Panc1 (cell line): ENCODE data around the gene NANOS3. TPM values are rescaled to one million over a fixed set of nuclear protein-coding genes. Genes with fewer than 3 reads are reported as not detected.
A peak's percentile ranks its signal among the peaks of the same experiment; 100 is the strongest.

Source experiments
- ATAC-seq: fragments of 200-7000 bp; cut with Tn5 transposase; 2 replicates; pipeline ENCODE4 v1.9.1; 2020; ENCODE audit warnings: mild to moderate bottlenecking, moderate library complexity
- BruUV-seq: library from RNA; stranded (reverse); fragments of 400-500 nt; replicated peaks from 2 replicates; lab custom pipeline; 2021; lab: Mats Ljungman, UMichigan
- CTCF ChIA-PET: fragments of 300-600 bp; sonication (Branson Sonifier 250); formaldehyde crosslinking; loops from one replicate; lab custom pipeline; 2022; ENCODE audit warnings: antibody characterized with exemption; lab: Charles Lee
- POLR2A ChIA-PET: fragments of 300-600 bp; sonication (Branson Sonifier 250); formaldehyde crosslinking; loops from one replicate; lab custom pipeline; 2022; ENCODE audit warnings: antibody characterized with exemption; lab: Charles Lee
- DNase-seq: peaks from one replicate; pipeline ENCODE4 v3.0.0-alpha.2; 2010; ENCODE audit warnings: low read depth, low spot score
- H3K27ac ChIP-seq: 2 replicates; pipeline ENCODE4 v1.5.1; 2011; ENCODE audit warnings: mild to moderate bottlenecking, low read length, inconsistent platforms
- H3K27me3 ChIP-seq: fragments of 200-500 bp; sonication (Bioruptor generic); 2 replicates; pipeline ENCODE4 v1.6.0; 2014; ENCODE audit warnings: low read length, inconsistent platforms; ENCODE audit not compliant: control insufficient read depth, insufficient read depth
- H3K36me3 ChIP-seq: fragments of 200-500 bp; sonication (Bioruptor generic); 2 replicates; pipeline ENCODE4 v1.5.1; 2014; ENCODE audit warnings: inconsistent platforms, mild to moderate bottlenecking, low read length, moderate library complexity; ENCODE audit not compliant: control insufficient read depth, insufficient read depth
- H3K4me1 ChIP-seq: 2 replicates; pipeline ENCODE4 v1.5.1; 2011; ENCODE audit warnings: inconsistent platforms, mild to moderate bottlenecking, low read length, moderate library complexity; ENCODE audit not compliant: control insufficient read depth, insufficient read depth
- H3K4me3 ChIP-seq, 2 experiments: 2 replicates each; pipeline ENCODE4 v1.5.1; 2011 to 2012; ENCODE audit warnings: low read depth in 2 of 2, low read length in 2 of 2, mild to moderate bottlenecking in 2 of 2, inconsistent platforms in 1 of 2, moderate library complexity in 1 of 2
- H3K9me3 ChIP-seq: fragments of 200-500 bp; sonication (Bioruptor generic); 2 replicates; pipeline ENCODE4 v1.5.1; 2014; ENCODE audit warnings: low read depth, mild to moderate bottlenecking, inconsistent platforms, low read length, moderate library complexity; ENCODE audit not compliant: control insufficient read depth, insufficient read depth
- POLR2AphosphoS5 ChIP-seq: IDR thresholded peaks from 2 replicates; pipeline ENCODE4 v1.6.1; 2012; ENCODE audit warnings: mild to moderate bottlenecking, low read depth, low read length, moderate library complexity
- REST ChIP-seq, 2 experiments: IDR thresholded peaks; 2 replicates each; pipeline ENCODE4 v1.6.1; 2011 to 2012; ENCODE audit warnings: low read depth in 2 of 2, control low read depth in 1 of 2, low read length in 1 of 2, mild to moderate bottlenecking in 1 of 2, moderate library complexity in 1 of 2; ENCODE audit not compliant: insufficient read depth in 1 of 2
- SIN3A ChIP-seq: IDR thresholded peaks from 2 replicates; pipeline ENCODE4 v1.6.1; 2012; ENCODE audit warnings: low read depth, mild to moderate bottlenecking, low read length, moderate library complexity, borderline replicate concordance; ENCODE audit not compliant: insufficient read depth
- TCF7L2 ChIP-seq: IDR thresholded peaks from 2 replicates; pipeline ENCODE4 v1.6.1; 2011; ENCODE audit warnings: mild to moderate bottlenecking, low read depth, low read length, inconsistent platforms
- in situ Hi-C: cut with HindIII; loops from 2 replicates; pipeline ENCODE4 v1.10.0; 2016; ENCODE audit warnings: low sequenced_read_pairs, low pct_unique_long_range_greater_than_20kb
- intact Hi-C: fragments of 100-400 bp; cut with micrococcal nuclease; formaldehyde crosslinking; loops from one replicate; pipeline ENCODE4 v1.10.0; 2022; ENCODE audit not compliant: unreplicated experiment
- total RNA-seq: library from RNA; stranded (reverse); gene quantifications from one replicate; pipeline ENCODE4 v1.2.1, GENCODE V29; 2021; ENCODE audit not compliant: unreplicated experiment
- TF ChIP-seq, protein P1 (sequence below): fragments of 450-650 bp; IDR thresholded peaks from 2 replicates; pipeline ENCODE4 v1.5.1; 2017; ENCODE audit warnings: mild to moderate bottlenecking

The NANOS3 gene
- total RNA-seq, 1 experiment from 2014 or later: 0.33 TPM

DNA sequence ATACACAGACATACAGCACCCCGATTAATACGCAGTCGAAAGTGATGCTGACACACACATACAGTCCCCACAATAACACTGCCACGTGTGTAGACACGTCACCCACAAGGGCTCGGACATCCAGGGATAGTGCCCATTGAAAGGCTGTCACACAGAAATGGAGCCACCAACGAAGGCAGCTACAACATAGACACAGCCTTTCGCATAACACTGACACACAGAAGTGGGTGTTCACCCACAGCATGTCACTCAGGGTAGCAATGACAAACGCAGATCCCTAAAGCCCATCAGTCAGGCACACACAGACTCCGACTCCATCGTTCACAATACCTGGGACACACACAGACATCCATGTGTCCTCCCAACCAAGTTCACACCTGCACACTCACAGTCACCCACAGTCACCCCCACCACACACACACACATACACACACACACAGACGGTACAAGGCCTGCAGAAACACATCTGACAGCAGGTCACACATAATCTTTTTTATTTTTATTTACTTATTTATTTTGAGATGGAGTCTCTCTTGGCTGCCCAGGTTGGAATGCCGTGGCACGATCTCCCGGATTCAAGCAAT lies 10.4 kb upstream of the NANOS3 start:
- DNase-seq (no peak), ATAC-seq (no peak)
- TF ChIP-seq, protein P1, sequence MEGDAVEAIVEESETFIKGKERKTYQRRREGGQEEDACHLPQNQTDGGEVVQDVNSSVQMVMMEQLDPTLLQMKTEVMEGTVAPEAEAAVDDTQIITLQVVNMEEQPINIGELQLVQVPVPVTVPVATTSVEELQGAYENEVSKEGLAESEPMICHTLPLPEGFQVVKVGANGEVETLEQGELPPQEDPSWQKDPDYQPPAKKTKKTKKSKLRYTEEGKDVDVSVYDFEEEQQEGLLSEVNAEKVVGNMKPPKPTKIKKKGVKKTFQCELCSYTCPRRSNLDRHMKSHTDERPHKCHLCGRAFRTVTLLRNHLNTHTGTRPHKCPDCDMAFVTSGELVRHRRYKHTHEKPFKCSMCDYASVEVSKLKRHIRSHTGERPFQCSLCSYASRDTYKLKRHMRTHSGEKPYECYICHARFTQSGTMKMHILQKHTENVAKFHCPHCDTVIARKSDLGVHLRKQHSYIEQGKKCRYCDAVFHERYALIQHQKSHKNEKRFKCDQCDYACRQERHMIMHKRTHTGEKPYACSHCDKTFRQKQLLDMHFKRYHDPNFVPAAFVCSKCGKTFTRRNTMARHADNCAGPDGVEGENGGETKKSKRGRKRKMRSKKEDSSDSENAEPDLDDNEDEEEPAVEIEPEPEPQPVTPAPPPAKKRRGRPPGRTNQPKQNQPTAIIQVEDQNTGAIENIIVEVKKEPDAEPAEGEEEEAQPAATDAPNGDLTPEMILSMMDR: no peak
- TF ChIP-seq REST (IDR thresholded peaks at IDR 0.05; ENCODE audit: insufficient read depth in 1 of 2, low read depth in 2 of 2, low read length in 1 of 2) (no peak), TCF7L2 (no peak), SIN3A (no peak), POLR2AphosphoS5 (no peak)
- Histone ChIP-seq H3K27ac (no peak overlapping the region), H3K4me1 (peaks cover 10% of the 10 kb centered on the region), H3K27me3 (no peaks in the 10 kb centered on the region), H3K4me3 (peak overlapping the region in 1 of 2 experiments; percentile 41; a peak in 1 of 4 replicates), H3K36me3 (no peaks in the 10 kb centered on the region), H3K9me3 (no peaks in the 10 kb centered on the region)
- BruUV-seq: no TSS peak
- in situ Hi-C loops: no loop called here
- intact Hi-C loops: no loop called here
- POLR2A ChIA-PET: interaction anchor here (0.6 kb wide), 1 partner anchor 236 kb away, joined by 3 read pairs; no protein-coding TSS in a partner anchor
- CTCF ChIA-PET: no interaction called here

- CTCF ChIA-PET: no interaction called here
- Histone ChIP-seq H3K27ac (no peak overlapping the region), H3K27me3 (no peaks in the 10 kb centered on the region), H3K9me3 (no peaks in the 10 kb centered on the region), H3K4me1 (peaks cover 12% of the 10 kb centered on the region), H3K4me3 (no peak overlapping the region), H3K36me3 (no peaks in the 10 kb centered on the region)
- intact Hi-C loops (no loop called here), in situ Hi-C loops (no loop called here)
- POLR2A ChIA-PET: interaction anchor here (0.6 kb wide), 1 partner anchor 126 kb away, joined by 4 read pairs; no protein-coding TSS in a partner anchor
- no TSS peak for BruUV-seq
- TF ChIP-seq REST (IDR thresholded peaks at IDR 0.05; ENCODE audit: insufficient read depth in 1 of 2, low read depth in 2 of 2, low read length in 1 of 2) (no peak), POLR2AphosphoS5 (no peak), TCF7L2 (no peak), SIN3A (no peak)
- TF ChIP-seq, protein P1: no peak
- DNase-seq (no peak), ATAC-seq (no peak)
Observed at GRCh38 chr19:13868663-13869062, 8.3 kb upstream of the NANOS3 start.
